IMR-90 (cell line): Measurements from ENCODE around the gene RALGAPA1.

Source experiments
- BHLHE40 ChIP-seq: fragments of 150-350 bp; IDR thresholded peaks from 2 replicates; pipeline ENCODE4 v1.6.1; 2016; ENCODE audit warnings: mild to moderate bottlenecking, low read depth, low read length
- FOS ChIP-seq: fragments of 150-350 bp; IDR thresholded peaks from 2 replicates; pipeline ENCODE4 v1.6.1; 2016; ENCODE audit warnings: low read depth, low read length
- MAFK ChIP-seq: IDR thresholded peaks from 2 replicates; pipeline ENCODE4 v1.6.1; 2012; ENCODE audit warnings: low read depth, low read length, improper control_type of control experiment
- POLR2A ChIP-seq: IDR thresholded peaks from 2 replicates; pipeline ENCODE4 v1.6.1; 2012; ENCODE audit warnings: mild to moderate bottlenecking, low read depth, low read length
- RFX5 ChIP-seq: IDR thresholded peaks from 2 replicates; pipeline ENCODE4 v1.8.0; 2012; ENCODE audit warnings: low read depth, mild to moderate bottlenecking, low read length, moderate library complexity
- SMC3 ChIP-seq: fragments of 150-350 bp; IDR thresholded peaks from 2 replicates; pipeline ENCODE4 v1.6.1; 2016; ENCODE audit warnings: low read depth, mild to moderate bottlenecking, antibody characterized with exemption, low read length, moderate library complexity
- USF2 ChIP-seq: fragments of 150-350 bp; IDR thresholded peaks from 2 replicates; pipeline ENCODE4 v1.6.1; 2017; ENCODE audit warnings: mild to moderate bottlenecking, antibody characterized with exemption, low read length, low read depth
- TF ChIP-seq, protein P1 (sequence below): conservative IDR thresholded peaks from 2 replicates; pipeline ENCODE4 v1.5.1; 2012; ENCODE audit warnings: mild to moderate bottlenecking, low read depth, low read length, improper control_type of control experiment

DNA sequence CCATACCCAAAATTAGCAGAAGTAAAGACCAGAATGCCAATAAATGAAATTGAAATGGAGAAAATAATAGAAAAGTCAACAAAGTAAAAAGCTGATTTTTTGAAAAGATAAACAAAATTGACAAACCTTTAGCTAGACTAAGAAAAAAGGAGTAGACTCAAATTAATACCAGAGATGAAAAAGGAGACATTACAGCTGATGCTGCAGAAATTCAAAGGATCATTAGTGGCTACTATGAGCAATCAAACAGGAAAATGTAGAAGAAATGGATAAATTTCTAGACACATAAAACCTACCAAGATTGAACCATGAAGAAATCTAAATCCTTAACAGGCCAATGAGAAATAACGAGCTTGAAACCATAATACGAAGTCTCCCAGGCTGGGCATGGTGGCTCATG lies 309.9 kb downstream of the RALGAPA1 start:
- TF ChIP-seq, protein P1, sequence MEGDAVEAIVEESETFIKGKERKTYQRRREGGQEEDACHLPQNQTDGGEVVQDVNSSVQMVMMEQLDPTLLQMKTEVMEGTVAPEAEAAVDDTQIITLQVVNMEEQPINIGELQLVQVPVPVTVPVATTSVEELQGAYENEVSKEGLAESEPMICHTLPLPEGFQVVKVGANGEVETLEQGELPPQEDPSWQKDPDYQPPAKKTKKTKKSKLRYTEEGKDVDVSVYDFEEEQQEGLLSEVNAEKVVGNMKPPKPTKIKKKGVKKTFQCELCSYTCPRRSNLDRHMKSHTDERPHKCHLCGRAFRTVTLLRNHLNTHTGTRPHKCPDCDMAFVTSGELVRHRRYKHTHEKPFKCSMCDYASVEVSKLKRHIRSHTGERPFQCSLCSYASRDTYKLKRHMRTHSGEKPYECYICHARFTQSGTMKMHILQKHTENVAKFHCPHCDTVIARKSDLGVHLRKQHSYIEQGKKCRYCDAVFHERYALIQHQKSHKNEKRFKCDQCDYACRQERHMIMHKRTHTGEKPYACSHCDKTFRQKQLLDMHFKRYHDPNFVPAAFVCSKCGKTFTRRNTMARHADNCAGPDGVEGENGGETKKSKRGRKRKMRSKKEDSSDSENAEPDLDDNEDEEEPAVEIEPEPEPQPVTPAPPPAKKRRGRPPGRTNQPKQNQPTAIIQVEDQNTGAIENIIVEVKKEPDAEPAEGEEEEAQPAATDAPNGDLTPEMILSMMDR = no peak
- TF ChIP-seq POLR2A = no peak
- no peak for TF ChIP-seq FOS
- no peak for TF ChIP-seq SMC3
- no peak for TF ChIP-seq BHLHE40
- no peak for TF ChIP-seq MAFK
- TF ChIP-seq RFX5 = no peak
- no peak for TF ChIP-seq USF2
